Activated B cell treated with CpG ODN at 0.5 μM for 24 hours (primary cell): Measurements from ENCODE around the gene LRIG2. TPM values are rescaled to one million over a fixed set of nuclear protein-coding genes. Genes with fewer than 3 reads are reported as not detected.
"Not testable (repeated sequence)": the region's sequence is repeated elsewhere in the genome, so short reads cannot be mapped to it uniquely, and the experiment has no call there.

Experiments used
- ATAC-seq: fragments of 200-7000 bp; cut with Tn5 transposase; one replicate; pipeline ENCODE4 v1.10.0; 2021; ENCODE audit warnings: low read depth, mild to moderate bottlenecking, moderate library complexity
- CTCF ChIA-PET: fragments of 350-600 bp; sonication (Branson Sonifier 250); formaldehyde crosslinking; loops from one replicate; lab custom pipeline; 2021; ENCODE audit warnings: antibody characterized with exemption; lab: Charles Lee
- POLR2A ChIA-PET: fragments of 350-600 bp; sonication (Branson Sonifier 250); formaldehyde crosslinking; loops from one replicate; lab custom pipeline; 2021; ENCODE audit warnings: antibody characterized with exemption; lab: Charles Lee
- DNase-seq: peaks from one replicate; pipeline ENCODE4 v3.0.0; 2022
- H3K27ac Mint-ChIP-seq: one replicate; pipeline ENCODE4 v1.8.0; 2020; ENCODE audit warnings: mixed read lengths
- H3K27me3 Mint-ChIP-seq: one replicate; pipeline ENCODE4 v1.8.0; 2021; ENCODE audit warnings: mixed read lengths
- H3K36me3 Mint-ChIP-seq: one replicate; pipeline ENCODE4 v1.8.0; 2021; ENCODE audit warnings: low read depth, mixed read lengths
- H3K4me1 Mint-ChIP-seq: one replicate; pipeline ENCODE4 v1.8.0; 2021; ENCODE audit warnings: mixed read lengths
- H3K4me3 Mint-ChIP-seq: one replicate; pipeline ENCODE4 v1.8.0; 2020; ENCODE audit warnings: mild to moderate bottlenecking, mixed read lengths
- H3K9me3 Mint-ChIP-seq: one replicate; pipeline ENCODE4 v1.8.0; 2020; ENCODE audit warnings: mixed read lengths
- CTCF ChIP-seq: fragments of 200-600 bp; IDR thresholded peaks from one replicate; pipeline ENCODE4 v1.8.0; 2022; ENCODE audit warnings: antibody characterized with exemption, mild to moderate bottlenecking
- intact Hi-C: fragments of 100-400 bp; cut with micrococcal nuclease; formaldehyde crosslinking; loops from one replicate; pipeline ENCODE4 v1.15.1; 2024
- total RNA-seq: library from RNA; stranded (reverse); gene quantifications from 2 replicates; pipeline ENCODE4 v1.2.3, GENCODE V29; 2022

LRIG2 gene
- total RNA-seq, 1 donor from 2014 or later = 30.7 TPM

DNA sequence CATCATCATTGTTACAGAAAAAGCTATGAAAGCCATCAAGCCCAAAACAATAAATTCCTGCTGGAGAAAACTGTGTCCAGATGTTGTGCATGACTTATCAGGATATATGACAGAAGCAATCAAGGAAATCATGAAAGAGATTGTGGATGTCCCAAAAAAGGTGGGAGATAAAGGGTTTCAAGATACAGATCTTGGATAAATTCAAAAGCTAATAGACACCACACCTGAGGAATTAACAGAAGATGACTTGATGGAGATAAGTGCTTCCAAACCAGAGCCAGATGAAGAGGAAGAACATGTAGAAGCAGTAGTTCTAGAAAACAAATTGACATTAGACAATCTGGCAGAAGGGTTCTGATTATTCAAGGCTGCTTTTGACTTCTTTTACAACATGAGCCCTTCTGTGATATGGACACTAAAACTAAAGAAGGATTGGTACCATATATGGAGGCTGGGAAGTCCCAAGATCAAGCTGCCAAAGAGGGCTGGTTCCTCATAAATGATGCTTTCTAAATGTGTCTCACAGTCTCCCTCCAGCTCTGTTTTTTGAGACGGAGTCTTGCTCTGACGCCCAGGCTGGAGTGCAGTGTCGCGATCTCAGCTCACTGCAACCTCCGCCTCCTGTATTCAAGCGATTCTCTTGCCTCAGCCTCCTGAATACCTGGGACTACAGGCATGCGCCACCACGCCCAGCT is 32.1 kb upstream of the LRIG2 start:
- POLR2A ChIA-PET = interaction anchor here (0.7 to 2.4 kb wide), 3 partner anchors 32 to 199 kb away, joined by 3 to 8 read pairs (median 4); partner anchors contain the start of genes LRIG2 and SLC16A1
- no peak overlapping the region for H3K27ac Mint-ChIP-seq
- CTCF ChIA-PET = interaction anchor here (0.7 to 3.0 kb wide), 4 partner anchors 32 to 325 kb away, joined by 4 to 24 read pairs (median 10); partner anchors contain the start of genes LRIG2 and PPM1J

DNA sequence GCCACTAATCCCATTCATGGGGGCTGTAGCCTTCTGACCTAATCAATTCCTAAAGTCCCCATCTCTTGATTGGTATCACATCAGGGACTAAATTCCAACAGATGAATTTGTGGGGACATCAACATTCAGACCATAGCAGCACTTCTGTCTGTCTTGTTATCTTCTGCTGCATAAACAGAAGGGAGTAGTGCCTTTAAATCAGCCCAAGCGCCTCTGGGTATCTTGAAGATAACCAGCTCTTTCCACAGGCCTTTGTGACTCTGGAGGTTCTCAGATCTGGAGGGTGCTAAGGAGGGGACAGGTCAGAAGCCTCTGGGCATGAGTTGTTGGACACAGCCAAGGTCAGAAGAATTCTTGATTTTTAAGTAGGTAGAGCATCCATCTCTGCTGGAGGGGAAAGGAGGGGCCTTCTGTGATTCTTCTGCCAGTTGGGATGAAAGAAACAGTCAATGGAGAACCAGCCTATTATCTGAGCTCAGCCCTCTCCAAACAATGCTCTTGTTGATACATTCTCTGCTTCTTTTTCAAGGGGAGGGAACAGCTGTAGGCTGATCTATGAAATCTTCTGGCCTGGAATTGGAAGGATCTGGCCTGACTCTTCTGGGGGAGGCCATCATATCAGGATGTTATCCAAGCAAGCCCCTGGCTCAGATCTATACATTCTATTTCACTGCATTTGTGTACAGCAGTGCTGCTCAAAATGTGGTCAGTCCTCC is 31.3 kb upstream of the LRIG2 start:
- H3K27ac Mint-ChIP-seq = no peak overlapping the region
- TF ChIP-seq CTCF = no peak
- H3K4me1 Mint-ChIP-seq = peaks cover 27% of the 10 kb centered on the region
- CTCF ChIA-PET = interaction anchor here (0.9 to 3.0 kb wide), 13 partner anchors 12 to 326 kb away, joined by 3 to 32 read pairs (median 4); partner anchors contain the start of genes LRIG2, PPM1J and SLC16A1
- peaks cover 6% of the 10 kb centered on the region for H3K27me3 Mint-ChIP-seq
- intact Hi-C loops = loop anchor here (1.0 to 5.0 kb wide), 4 partner anchors 34 to 325 kb away; no protein-coding TSS in a partner anchor
- ATAC-seq (no peak), DNase-seq (no peak)
- no peaks in the 10 kb centered on the region for H3K9me3 Mint-ChIP-seq
- H3K36me3 Mint-ChIP-seq = no peaks in the 10 kb centered on the region
- POLR2A ChIA-PET = interaction anchor here (0.7 to 2.4 kb wide), 4 partner anchors 31 to 200 kb away, joined by 3 to 8 read pairs (median 4); partner anchors contain the start of genes LRIG2 and SLC16A1
- H3K4me3 Mint-ChIP-seq = no peak overlapping the region

More for the DNA sequence above, 32.1 kb upstream of the LRIG2 start:
- no peak for DNase-seq
- ATAC-seq = peak; percentile 42
- H3K27me3 Mint-ChIP-seq = peaks cover 6% of the 10 kb centered on the region
- peaks cover 23% of the 10 kb centered on the region for H3K4me1 Mint-ChIP-seq
- H3K9me3 Mint-ChIP-seq = no peaks in the 10 kb centered on the region
- no peaks in the 10 kb centered on the region for H3K36me3 Mint-ChIP-seq
- H3K4me3 Mint-ChIP-seq = no peak overlapping the region
- intact Hi-C loops = loop anchor here (5.0 kb wide), 1 partner anchor 34 kb away; no protein-coding TSS in a partner anchor
- no peak for TF ChIP-seq CTCF

DNA sequence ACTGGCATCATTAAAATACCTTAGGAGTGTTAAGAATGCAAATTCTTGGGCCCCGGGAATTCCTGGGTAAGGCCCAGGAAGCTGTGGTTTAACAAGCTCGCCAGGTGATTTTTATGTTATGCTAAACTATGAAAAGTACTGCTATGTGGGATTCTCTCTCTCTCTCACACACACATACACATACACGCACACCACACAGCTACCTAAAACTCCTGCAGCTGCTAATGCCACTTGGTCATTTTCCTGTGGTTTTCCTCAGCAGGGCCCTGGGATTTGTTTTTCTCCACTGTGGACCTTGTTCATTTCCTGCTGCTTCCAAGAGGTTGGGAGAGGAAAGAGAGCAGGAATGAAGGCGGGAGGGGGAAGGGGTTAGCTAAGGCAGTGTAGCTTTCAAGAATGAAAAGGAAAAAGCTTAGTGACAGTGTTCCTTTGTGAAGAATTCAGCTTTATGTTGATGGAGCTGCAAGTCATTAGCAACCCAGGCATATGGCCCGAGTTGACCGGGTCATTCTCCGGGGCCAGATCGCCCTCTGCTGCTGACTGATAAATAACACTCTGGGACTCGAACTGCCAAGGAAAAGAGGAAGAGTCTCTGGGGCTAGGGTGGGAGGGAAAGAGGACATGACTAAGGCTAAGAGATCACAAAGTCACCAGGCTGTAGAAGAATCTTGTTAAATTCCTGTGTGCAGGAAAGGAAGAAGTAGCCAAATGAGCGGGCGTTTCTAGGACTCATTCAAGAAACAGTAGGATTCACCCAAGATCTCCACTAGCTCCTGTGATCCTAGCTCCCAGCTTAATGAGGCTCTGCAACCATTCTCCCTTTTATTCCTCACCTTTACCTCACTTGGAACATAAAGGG is 30.5 kb upstream of the LRIG2 start:
- Mint-ChIP-seq H3K36me3 (no peaks in the 10 kb centered on the region), H3K27me3 (peaks cover 6% of the 10 kb centered on the region), H3K4me3 (peak overlapping the region; percentile 46), H3K9me3 (no peaks in the 10 kb centered on the region), H3K4me1 (peaks cover 27% of the 10 kb centered on the region), H3K27ac (peak overlapping the region; percentile 30)
- intact Hi-C loops = loop anchor here (1.0 to 5.0 kb wide), 4 partner anchors 35 to 326 kb away; no protein-coding TSS in a partner anchor
- CTCF ChIA-PET = interaction anchor here (0.9 to 3.0 kb wide), 13 partner anchors 11 to 326 kb away, joined by 3 to 32 read pairs (median 4); partner anchors contain the start of genes LRIG2, PPM1J and SLC16A1
- no peak for TF ChIP-seq CTCF
- DNase-seq (peak; percentile 20), ATAC-seq (peak; percentile 77)
- POLR2A ChIA-PET = interaction anchor here (0.9 to 2.4 kb wide), 3 partner anchors 30 to 163 kb away, joined by 3 to 8 read pairs (median 5); partner anchors contain the start of genes LRIG2 and SLC16A1

- not testable (repeated sequence) for H3K27ac Mint-ChIP-seq, ATAC-seq, H3K4me3 Mint-ChIP-seq, H3K9me3 Mint-ChIP-seq, H3K36me3 Mint-ChIP-seq, DNase-seq, H3K27me3 Mint-ChIP-seq
- H3K4me1 Mint-ChIP-seq = peaks cover 27% of the 10 kb centered on the region
- CTCF ChIA-PET = interaction anchor here (0.9 to 2.5 kb wide), 8 partner anchors 11 to 327 kb away, joined by 3 to 32 read pairs (median 7); partner anchors contain the start of genes PPM1J and SLC16A1
- intact Hi-C loops = loop anchor here (5.0 kb wide), 1 partner anchor 36 kb away; no protein-coding TSS in a partner anchor
- POLR2A ChIA-PET = interaction anchor here (0.9 to 2.4 kb wide), 3 partner anchors 30 to 163 kb away, joined by 3 to 8 read pairs (median 5); partner anchors contain the start of genes LRIG2 and SLC16A1
These were observed 29.9 kb upstream of the LRIG2 start for GRCh38 chr1:113043144-113043488.

DNA sequence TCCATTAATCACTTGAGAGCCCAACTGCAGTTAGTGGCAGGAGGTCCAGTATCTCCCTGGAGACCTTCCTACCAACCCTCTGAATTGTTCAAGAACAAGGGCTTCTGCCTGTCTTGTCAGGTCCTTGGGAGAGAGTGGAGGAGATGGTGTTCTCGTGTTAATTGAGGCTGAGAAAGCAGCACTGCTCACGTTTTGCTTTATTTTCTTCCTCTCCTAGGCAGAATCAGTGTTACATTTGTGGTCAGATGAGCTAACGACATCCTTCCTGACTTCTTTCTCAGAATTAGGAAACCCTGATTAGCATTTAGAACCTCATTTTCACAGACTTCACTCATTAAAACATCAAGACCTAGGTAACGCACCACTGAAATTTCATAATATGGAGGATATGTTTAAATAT is 26.4 kb upstream of the LRIG2 start:
- no peak for TF ChIP-seq CTCF
- no peaks in the 10 kb centered on the region for H3K36me3 Mint-ChIP-seq
- ChIA-PET POLR2A (no interaction called here), CTCF (no interaction called here)
- intact Hi-C loops = no loop called here
- no peak overlapping the region for H3K27ac Mint-ChIP-seq
- DNase-seq (no peak), ATAC-seq (no peak)
- peaks cover 6% of the 10 kb centered on the region for H3K27me3 Mint-ChIP-seq
- H3K4me3 Mint-ChIP-seq = no peak overlapping the region
- no peaks in the 10 kb centered on the region for H3K9me3 Mint-ChIP-seq
- H3K4me1 Mint-ChIP-seq = peaks cover 18% of the 10 kb centered on the region
